NCI-H69 (cell line): ENCODE results near the gene PCDHAC2.

Experiments
- DNase-seq: peaks from one replicate; lab custom pipeline; 2025; lab: John Stamatoyannopoulos, UW

Gene PCDHAC2

GRCh38 chr5:140966293-140967225 is at the start of gene PCDHAC2:
Gene PCDHAC2 (plus strand): TSS chr5:140966476. CDS start chr5:140966767, 291 bp downstream.
- DNase-seq, result peak; percentile 92

GRCh38 chr5:140923601-140924000 is 42.7 kb upstream of the PCDHAC2 start:
- DNase-seq, result no peak

GRCh38 chr5:140925806-140926442 is 40.4 kb upstream of the PCDHAC2 start, which contains the start of gene PCDHAC1:
Gene PCDHAC1 (plus strand): TSS chr5:140926299. CDS start chr5:140926893, 594 bp downstream.
- DNase-seq, result peak; percentile 89

GRCh38 chr5:140926443-140927227 is 39.6 kb upstream of the PCDHAC2 start:
- peak; percentile 95 for DNase-seq

- DNase-seq, result peak; percentile 56
Measured at GRCh38 chr5:140927228-140927573, 39.1 kb upstream of the PCDHAC2 start.

- DNase-seq, result no peak
Measured at GRCh38 chr5:140934964-140935606, 31.2 kb upstream of the PCDHAC2 start.

GRCh38 chr5:140946578-140946977 is 19.7 kb upstream of the PCDHAC2 start:
- DNase-seq, result peak; percentile 8

GRCh38 chr5:140951636-140952035 is 14.6 kb upstream of the PCDHAC2 start:
- DNase-seq, result no peak

GRCh38 chr5:140953234-140953633 is 13.0 kb upstream of the PCDHAC2 start:
- no peak for DNase-seq

- DNase-seq, result no peak
Measured at GRCh38 chr5:140962190-140962589, 4.1 kb upstream of the PCDHAC2 start.

- DNase-seq, result no peak
Measured at GRCh38 chr5:140964356-140964755, 1.9 kb upstream of the PCDHAC2 start.

- DNase-seq, result peak; percentile 61
Measured at GRCh38 chr5:140965905-140966292, 377 bp upstream of the PCDHAC2 start.

- DNase-seq, result no peak
Measured at GRCh38 chr5:140967226-140967893, 1.1 kb downstream of the PCDHAC2 start.

GRCh38 chr5:140969880-140970279 is 3.6 kb downstream of the PCDHAC2 start:
- DNase-seq, result no peak

GRCh38 chr5:140973550-140973949 is 7.3 kb downstream of the PCDHAC2 start:
- DNase-seq, result no peak

- DNase-seq, result peak; percentile 76
Measured at GRCh38 chr5:140977003-140977402, 10.7 kb downstream of the PCDHAC2 start.

- DNase-seq, result no peak
Measured at GRCh38 chr5:140978260-140978659, 12.0 kb downstream of the PCDHAC2 start.

- DNase-seq, result no peak
Measured at GRCh38 chr5:140978983-140979382, 12.7 kb downstream of the PCDHAC2 start.

- no peak for DNase-seq
Measured at GRCh38 chr5:140982083-140982716, 15.9 kb downstream of the PCDHAC2 start.

- DNase-seq, result no peak
Measured at GRCh38 chr5:140986117-140986521, 19.8 kb downstream of the PCDHAC2 start.

GRCh38 chr5:140988100-140988499 is 21.8 kb downstream of the PCDHAC2 start:
- DNase-seq, result peak; percentile 27
